Calu3 (cell line): ENCODE data around the gene MYO18B. TPM values are rescaled to one million over a fixed set of nuclear protein-coding genes. Genes with fewer than 3 reads are reported as not detected.

Source experiments
- BruUV-seq: library from RNA; stranded (reverse); fragments of 400-500 nt; replicated peaks from 2 replicates; lab custom pipeline; 2021; lab: Mats Ljungman, UMichigan
- CTCF ChIA-PET: fragments of 300-600 bp; sonication (Branson Sonifier 250); formaldehyde crosslinking; loops from one replicate; lab custom pipeline; 2022; ENCODE audit warnings: antibody characterized with exemption; lab: Charles Lee
- DNase-seq: peaks from one replicate; pipeline ENCODE4 v3.0.0; 2022
- H3K27ac Mint-ChIP-seq: one replicate; pipeline ENCODE4 v1.8.0; 2022; ENCODE audit warnings: mixed read lengths; ENCODE audit not compliant: unreplicated experiment
- H3K27me3 Mint-ChIP-seq: one replicate; pipeline ENCODE4 v1.8.0; 2022; ENCODE audit warnings: mixed read lengths; ENCODE audit not compliant: unreplicated experiment
- H3K36me3 Mint-ChIP-seq: one replicate; pipeline ENCODE4 v1.8.0; 2022; ENCODE audit warnings: mild to moderate bottlenecking, moderate library complexity, mixed read lengths; ENCODE audit not compliant: insufficient read depth, unreplicated experiment
- H3K4me1 Mint-ChIP-seq: one replicate; pipeline ENCODE4 v1.8.0; 2022; ENCODE audit warnings: mild to moderate bottlenecking, low read depth, mixed read lengths; ENCODE audit not compliant: unreplicated experiment
- H3K4me3 Mint-ChIP-seq: one replicate; pipeline ENCODE4 v1.8.0; 2022; ENCODE audit warnings: mild to moderate bottlenecking, low read depth, moderate library complexity, mixed read lengths; ENCODE audit not compliant: unreplicated experiment
- H3K9me3 Mint-ChIP-seq: one replicate; pipeline ENCODE4 v1.8.0; 2022; ENCODE audit warnings: low read depth, mixed read lengths; ENCODE audit not compliant: unreplicated experiment
- intact Hi-C: fragments of 100-400 bp; cut with micrococcal nuclease; formaldehyde crosslinking; loops from one replicate; pipeline ENCODE4 v1.10.0; 2022; ENCODE audit not compliant: unreplicated experiment
- total RNA-seq: library from RNA; stranded (reverse); gene quantifications from 2 replicates; pipeline ENCODE4 v1.2.3, GENCODE V29; 2022
- TF ChIP-seq, protein P1 (sequence below): fragments of 200-600 bp; IDR thresholded peaks from one replicate; pipeline ENCODE4 v1.8.0; 2022; ENCODE audit warnings: antibody characterized with exemption; ENCODE audit not compliant: unreplicated experiment

MYO18B gene
- total RNA-seq, 1 experiment from 2014 or later: 0.59 TPM

DNA sequence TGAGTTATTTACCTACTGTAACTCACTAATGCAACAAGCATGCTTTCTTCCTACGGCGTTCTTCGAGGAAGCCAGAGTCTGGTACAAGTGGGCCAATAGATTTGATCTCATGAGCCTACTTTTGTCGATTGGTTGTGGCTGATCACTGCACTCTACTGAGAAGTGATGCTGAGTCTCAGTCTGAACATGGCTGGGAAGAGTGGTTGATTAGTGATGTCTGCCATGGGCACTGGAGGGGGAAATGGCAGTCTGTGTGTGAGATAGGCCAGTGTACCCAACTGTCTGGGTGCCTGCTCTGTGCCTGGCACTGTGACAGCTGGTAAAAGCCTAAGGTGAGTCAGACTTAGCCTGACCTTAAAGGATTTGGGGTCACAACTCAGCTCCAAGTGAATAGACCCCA lies 28.3 kb downstream of the MYO18B start:
- intact Hi-C loops: loop anchor here (5.0 kb wide), 2 partner anchors 68 to 203 kb away; no protein-coding TSS in a partner anchor
- BruUV-seq: no TSS peak
- Mint-ChIP-seq H3K4me3 (no peak overlapping the region), H3K4me1 (no peaks in the 10 kb centered on the region), H3K27me3 (peaks cover 57% of the 10 kb centered on the region), H3K27ac (no peak overlapping the region), H3K9me3 (peaks cover 8% of the 10 kb centered on the region), H3K36me3 (peaks cover 4% of the 10 kb centered on the region)
- no peak for DNase-seq
- CTCF ChIA-PET: no interaction called here
- TF ChIP-seq, protein P1, sequence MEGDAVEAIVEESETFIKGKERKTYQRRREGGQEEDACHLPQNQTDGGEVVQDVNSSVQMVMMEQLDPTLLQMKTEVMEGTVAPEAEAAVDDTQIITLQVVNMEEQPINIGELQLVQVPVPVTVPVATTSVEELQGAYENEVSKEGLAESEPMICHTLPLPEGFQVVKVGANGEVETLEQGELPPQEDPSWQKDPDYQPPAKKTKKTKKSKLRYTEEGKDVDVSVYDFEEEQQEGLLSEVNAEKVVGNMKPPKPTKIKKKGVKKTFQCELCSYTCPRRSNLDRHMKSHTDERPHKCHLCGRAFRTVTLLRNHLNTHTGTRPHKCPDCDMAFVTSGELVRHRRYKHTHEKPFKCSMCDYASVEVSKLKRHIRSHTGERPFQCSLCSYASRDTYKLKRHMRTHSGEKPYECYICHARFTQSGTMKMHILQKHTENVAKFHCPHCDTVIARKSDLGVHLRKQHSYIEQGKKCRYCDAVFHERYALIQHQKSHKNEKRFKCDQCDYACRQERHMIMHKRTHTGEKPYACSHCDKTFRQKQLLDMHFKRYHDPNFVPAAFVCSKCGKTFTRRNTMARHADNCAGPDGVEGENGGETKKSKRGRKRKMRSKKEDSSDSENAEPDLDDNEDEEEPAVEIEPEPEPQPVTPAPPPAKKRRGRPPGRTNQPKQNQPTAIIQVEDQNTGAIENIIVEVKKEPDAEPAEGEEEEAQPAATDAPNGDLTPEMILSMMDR: no peak

GRCh38 chr22:25772288-25772687 lies 30.3 kb downstream of the MYO18B start:
- Mint-ChIP-seq H3K27ac (no peak overlapping the region), H3K36me3 (peaks cover 4% of the 10 kb centered on the region), H3K9me3 (no peaks in the 10 kb centered on the region), H3K27me3 (peaks cover 61% of the 10 kb centered on the region), H3K4me3 (no peak overlapping the region), H3K4me1 (no peaks in the 10 kb centered on the region)
- no TSS peak for BruUV-seq
- TF ChIP-seq, protein P1: no peak
- DNase-seq: no peak
- intact Hi-C loops: loop anchor here (5.0 kb wide), 2 partner anchors 70 to 205 kb away; no protein-coding TSS in a partner anchor
- CTCF ChIA-PET: interaction anchor here (0.6 to 1.6 kb wide), 8 partner anchors 22 to 558 kb away, joined by 3 to 13 read pairs (median 4); no protein-coding TSS in a partner anchor

DNA sequence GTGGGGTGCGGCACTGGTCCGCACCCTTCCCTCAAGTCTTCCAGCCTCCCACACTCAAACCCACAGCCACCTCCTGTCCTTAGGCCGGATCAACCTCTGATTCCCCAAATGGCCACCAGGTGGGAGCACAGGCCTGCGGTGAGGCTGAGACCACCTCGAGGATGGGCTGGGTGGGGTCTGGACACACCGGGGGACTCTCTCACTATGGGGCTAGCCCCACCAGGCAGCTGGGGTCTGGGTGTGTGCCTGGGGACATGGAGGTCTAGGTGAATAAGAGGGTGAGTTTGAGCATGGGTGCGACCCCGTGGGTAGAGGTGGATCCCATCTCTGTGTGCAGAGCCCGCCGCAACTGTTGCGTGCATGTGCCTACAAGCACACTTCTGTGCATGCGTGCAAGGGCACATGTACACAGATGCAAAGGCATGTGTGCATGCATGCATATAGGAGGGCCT lies 32.6 kb downstream of the MYO18B start:
- intact Hi-C loops: loop anchor here (5.0 kb wide), 2 partner anchors 72 to 207 kb away; no protein-coding TSS in a partner anchor
- no peak overlapping the region for H3K4me3 Mint-ChIP-seq
- no TSS peak for BruUV-seq
- H3K9me3 Mint-ChIP-seq: no peaks in the 10 kb centered on the region
- no peaks in the 10 kb centered on the region for H3K4me1 Mint-ChIP-seq
- H3K27me3 Mint-ChIP-seq: peaks cover 51% of the 10 kb centered on the region
- DNase-seq: peak; percentile 22
- H3K36me3 Mint-ChIP-seq: no peaks in the 10 kb centered on the region
- TF ChIP-seq, protein P1: peak; percentile 40
- no peak overlapping the region for H3K27ac Mint-ChIP-seq
- CTCF ChIA-PET: no interaction called here

- intact Hi-C loops: no loop called here
- no peak overlapping the region for H3K27ac Mint-ChIP-seq
- no peak overlapping the region for H3K4me3 Mint-ChIP-seq
- no peaks in the 10 kb centered on the region for H3K36me3 Mint-ChIP-seq
- CTCF ChIA-PET: no interaction called here
- H3K4me1 Mint-ChIP-seq: no peaks in the 10 kb centered on the region
- no peaks in the 10 kb centered on the region for H3K9me3 Mint-ChIP-seq
- peaks cover 48% of the 10 kb centered on the region for H3K27me3 Mint-ChIP-seq
- TF ChIP-seq, protein P1: no peak
- no peak for DNase-seq
- no TSS peak for BruUV-seq
Measured at GRCh38 chr22:25775531-25775930, 33.5 kb downstream of the MYO18B start.
